ENCODE results near the gene FGFBP2.

- no peak for TF ChIP-seq POLR2A (IDR thresholded peaks at IDR 0.05)
- no peak for TF ChIP-seq CTCF (IDR thresholded peaks at IDR 0.05)
These were observed 48.2 kb downstream of the FGFBP2 start for GRCh38 chr4:15914736-15915135.
